GM12878 (cell line): ENCODE measurements around the gene MYL12A. TPM values are rescaled to one million over a fixed set of nuclear protein-coding genes. Genes with fewer than 3 reads are reported as not detected.

Experiments used
- BACH1 ChIP-seq: fragments of 450-650 bp; IDR thresholded peaks from 2 replicates; pipeline ENCODE4 v1.6.1; 2017; ENCODE audit warnings: mild to moderate bottlenecking, borderline replicate concordance
- CBX3 ChIP-seq: fragments of 200-600 bp; sonication (generic); IDR thresholded peaks from 2 replicates; pipeline ENCODE4 v1.6.1; 2016; ENCODE audit warnings: low read depth, borderline replicate concordance
- ELK1 ChIP-seq: IDR thresholded peaks from 2 replicates; pipeline ENCODE4 v1.6.1; 2012; ENCODE audit warnings: low read depth, low read length, improper control_type of control experiment
- FOXM1 ChIP-seq: IDR thresholded peaks from 2 replicates; pipeline ENCODE4 v1.6.1; 2012; ENCODE audit warnings: low read depth, mild to moderate bottlenecking, inconsistent platforms, low read length, moderate library complexity
- HDAC2 ChIP-seq: fragments of 200-600 bp; sonication (generic); IDR thresholded peaks from 2 replicates; pipeline ENCODE4 v1.6.1; 2017
- IKZF2 ChIP-seq, 2 experiments: fragments of 450-650 bp; IDR thresholded peaks; 2 replicates each; pipeline ENCODE4 v1.6.1; 2017; ENCODE audit warnings: mild to moderate bottlenecking in 2 of 2, moderate library complexity in 2 of 2
- NFXL1 ChIP-seq: fragments of 450-650 bp; IDR thresholded peaks from 2 replicates; pipeline ENCODE4 v1.6.1; 2017; ENCODE audit warnings: antibody characterized with exemption, mild to moderate bottlenecking, borderline replicate concordance
- NFYA ChIP-seq: IDR thresholded peaks from 2 replicates; pipeline ENCODE4 v1.6.1; 2011; ENCODE audit warnings: low read depth, mild to moderate bottlenecking, low read length, improper control_type of control experiment, borderline replicate concordance
- NFYB ChIP-seq: IDR thresholded peaks from 2 replicates; pipeline ENCODE4 v1.6.1; 2011; ENCODE audit warnings: low read depth, mild to moderate bottlenecking, low read length, improper control_type of control experiment, moderate library complexity; ENCODE audit not compliant: insufficient read depth
- NRF1 ChIP-seq: conservative IDR thresholded peaks from 2 replicates; pipeline ENCODE4 v1.6.1; 2011; ENCODE audit warnings: mild to moderate bottlenecking, low read depth, low read length, improper control_type of control experiment
- POLR2A ChIP-seq: IDR thresholded peaks from 2 replicates; pipeline ENCODE4 v1.6.1; 2011; ENCODE audit warnings: low read depth, mild to moderate bottlenecking, low read length
- RAD21 ChIP-seq: IDR thresholded peaks from 2 replicates; pipeline ENCODE4 v1.6.1; 2011; ENCODE audit warnings: mild to moderate bottlenecking, low read depth, low read length, moderate library complexity; ENCODE audit not compliant: insufficient read depth
- RELA ChIP-seq: fragments of 450-650 bp; IDR thresholded peaks from 2 replicates; pipeline ENCODE4 v1.8.0; 2014; ENCODE audit warnings: borderline replicate concordance; ENCODE audit not compliant: partially characterized antibody
- SMAD5 ChIP-seq: IDR thresholded peaks from 2 replicates; pipeline ENCODE4 v1.6.1; 2016; ENCODE audit warnings: antibody characterized with exemption, low read depth
- SPI1 ChIP-seq: IDR thresholded peaks from 2 replicates; pipeline ENCODE4 v1.6.1; 2011; ENCODE audit warnings: low read depth, mild to moderate bottlenecking, low read length, moderate library complexity, borderline replicate concordance; ENCODE audit not compliant: insufficient read depth
- SREBF1 ChIP-seq: IDR thresholded peaks from 2 replicates; pipeline ENCODE4 v1.6.1; 2012; ENCODE audit warnings: mild to moderate bottlenecking, low read length
- STAT3 ChIP-seq: IDR thresholded peaks from 2 replicates; pipeline ENCODE4 v1.6.1; 2011; ENCODE audit warnings: low read depth, low read length, improper control_type of control experiment
- SUZ12 ChIP-seq: fragments of 200-600 bp; sonication (generic); IDR thresholded peaks from one replicate; pipeline ENCODE4 v1.6.1; 2018; ENCODE audit warnings: antibody characterized with exemption, mild to moderate bottlenecking; ENCODE audit not compliant: unreplicated experiment
- YBX1 ChIP-seq: fragments of 450-650 bp; IDR thresholded peaks from 2 replicates; pipeline ENCODE4 v1.6.1; 2016; ENCODE audit warnings: antibody characterized with exemption
- ZBTB40 ChIP-seq: fragments of 450-650 bp; IDR thresholded peaks from 2 replicates; pipeline ENCODE4 v1.6.1; 2016; ENCODE audit warnings: mild to moderate bottlenecking, moderate library complexity, borderline replicate concordance
- ZNF217 ChIP-seq: fragments of 450-650 bp; IDR thresholded peaks from 2 replicates; pipeline ENCODE4 v1.6.1; 2017; ENCODE audit warnings: antibody characterized with exemption, mild to moderate bottlenecking
- ZNF24 ChIP-seq: fragments of 450-650 bp; IDR thresholded peaks from 2 replicates; pipeline ENCODE4 v1.6.1; 2017; ENCODE audit warnings: antibody characterized with exemption, mild to moderate bottlenecking
- ZNF274 ChIP-seq: IDR thresholded peaks from one replicate; pipeline ENCODE4 v1.8.0; 2011; ENCODE audit not compliant: insufficient read length, insufficient read depth
- ZNF384 ChIP-seq: IDR thresholded peaks from 2 replicates; pipeline ENCODE4 v1.6.1; 2012; ENCODE audit warnings: low read depth, mild to moderate bottlenecking, low read length, improper control_type of control experiment, borderline replicate concordance
- polyA plus RNA-seq, 11 experiments: library from polyadenylated mRNA; depleted of rRNA in 4 of 11; unstranded in 6 of 11; stranded (reverse) in 5 of 11; fragments of >200 nt; fragmentation: Nextera tagmentation in 4 of 11; fragmentation: Illumina TruSeq in 1 of 11; extraction: Ambion mirVana in 4 of 11; extraction: Trizol in 1 of 11; gene quantifications; 1 replicate in 1 of 11; 2 replicates in 10 of 11; pipeline versions ENCODE4 v1.2.1 to v1.2.3, GENCODE V29; 2011 to 2016; ENCODE audit warnings: inconsistent platforms in 2 of 11, missing spikeins in 2 of 11, low read depth in 1 of 11
- total RNA-seq, 4 experiments: library from RNA; depleted of rRNA in 3 of 4; stranded (reverse); fragments of >200 nt in 3 of 4; fragmentation: Illumina TruSeq in 1 of 4; extraction: Trizol in 1 of 4; gene quantifications; 2 replicates each; pipeline versions ENCODE4 v1.2.1 to v1.2.3, GENCODE V29; 2013 to 2021
- TF ChIP-seq, protein P1 (sequence below): fragments of 450-650 bp; IDR thresholded peaks from 2 replicates; pipeline ENCODE4 v1.6.1; 2017; ENCODE audit warnings: mild to moderate bottlenecking

Gene MYL12A
- total and polyA plus RNA-seq, 10 of the 15 experiments (the other 5 are each of a cell fraction or from before 2014, with no cell fraction given): 488 to 1,663 (median 924) TPM

GRCh38 chr18:3256693-3257626, 9.4 kb downstream of the MYL12A start (continued):
- TF ChIP-seq ELK1 (no peak), RELA (no peak), ZBTB40 (no peak), POLR2A (no peak), NRF1 (no peak), NFYA (no peak), HDAC2 (no peak), ZNF274 (no peak), SPI1 (peak; percentile 74), IKZF2 (IDR thresholded peaks at IDR 0.05) (peak; percentile 90), NFXL1 (no peak), BACH1 (no peak), YBX1 (no peak), SUZ12 (no peak), ZNF217 (peak; percentile 73), NFYB (no peak), ZNF384 (no peak), ZNF24 (no peak), SMAD5 (no peak), STAT3 (no peak), SREBF1 (no peak), FOXM1 (peak; percentile 70; the same call in 1 of the 2 replicates), CBX3 (no peak), RAD21 (no peak)
- TF ChIP-seq, protein P1, sequence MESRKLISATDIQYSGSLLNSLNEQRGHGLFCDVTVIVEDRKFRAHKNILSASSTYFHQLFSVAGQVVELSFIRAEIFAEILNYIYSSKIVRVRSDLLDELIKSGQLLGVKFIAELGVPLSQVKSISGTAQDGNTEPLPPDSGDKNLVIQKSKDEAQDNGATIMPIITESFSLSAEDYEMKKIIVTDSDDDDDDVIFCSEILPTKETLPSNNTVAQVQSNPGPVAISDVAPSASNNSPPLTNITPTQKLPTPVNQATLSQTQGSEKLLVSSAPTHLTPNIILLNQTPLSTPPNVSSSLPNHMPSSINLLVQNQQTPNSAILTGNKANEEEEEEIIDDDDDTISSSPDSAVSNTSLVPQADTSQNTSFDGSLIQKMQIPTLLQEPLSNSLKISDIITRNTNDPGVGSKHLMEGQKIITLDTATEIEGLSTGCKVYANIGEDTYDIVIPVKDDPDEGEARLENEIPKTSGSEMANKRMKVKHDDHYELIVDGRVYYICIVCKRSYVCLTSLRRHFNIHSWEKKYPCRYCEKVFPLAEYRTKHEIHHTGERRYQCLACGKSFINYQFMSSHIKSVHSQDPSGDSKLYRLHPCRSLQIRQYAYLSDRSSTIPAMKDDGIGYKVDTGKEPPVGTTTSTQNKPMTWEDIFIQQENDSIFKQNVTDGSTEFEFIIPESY: no peak
